K562 (cell line): Measurements from ENCODE around the gene ZDHHC6. TPM values are rescaled to one million over a fixed set of nuclear protein-coding genes. Genes with fewer than 3 reads are reported as not detected.
A peak's percentile ranks its signal among the peaks of the same experiment; 100 is the strongest.

Experiments used
- ATAC-seq: fragments of 200-7000 bp; cut with Tn5 transposase; 3 replicates; pipeline ENCODE4 v1.9.1; 2020; ENCODE audit warnings: moderate library complexity
- BruUV-seq: library from RNA; stranded (reverse); fragments of 400-500 nt; replicated peaks from 2 replicates; lab custom pipeline; 2021; lab: Mats Ljungman, UMichigan
- CTCF ChIA-PET: fragments of 300-600 bp; formaldehyde crosslinking; extraction: SDS; loops from one replicate; lab custom pipeline; 2021; ENCODE audit warnings: low intra/inter-chr PET ratio; lab: Yijun Ruan, JAX
- POLR2A ChIA-PET: fragments of 300-600, 350-650 bp; sonication (Branson Sonifier 250); formaldehyde crosslinking; extraction: SDS; loops from one replicate; lab custom pipeline; 2021; ENCODE audit warnings: antibody characterized with exemption, inconsistent platforms; lab: Yijun Ruan, JAX
- DNase-seq, 4 experiments: peaks; one replicate each; pipeline versions ENCODE4 v3.0.0 to v3.0.0-alpha.2; 2011 to 2018; ENCODE audit warnings: low spot score in 3 of 4, mixed read lengths in 3 of 4; ENCODE audit errors: extremely low read depth in 1 of 4
- FAIRE-seq: peaks from 2 replicates; lab custom pipeline; 2011; peaks lifted over from hg19 to GRCh38; lab: Jason Lieb, UNC
- H2AFZ ChIP-seq: 2 replicates; pipeline ENCODE4 v1.6.0; 2011; ENCODE audit warnings: low read depth, low read length, control low read depth, inconsistent platforms
- H3K27ac ChIP-seq: fragments of 200-600 bp; 3 replicates; pipeline ENCODE4 v1.8.0; 2011; ENCODE audit warnings: low read depth, mild to moderate bottlenecking, control low read depth, inconsistent platforms, low read length, moderate library complexity, mixed read lengths; ENCODE audit errors: extremely low read depth
- H3K27me3 ChIP-seq, 2 experiments: fragments of 300-600 bp in 1 of 2; 2 replicates in 1 of 2; 3 replicates in 1 of 2; pipeline versions ENCODE4 v1.6.0 to v1.8.0; 2011; ENCODE audit warnings: inconsistent platforms in 2 of 2, low read length in 2 of 2, mild to moderate bottlenecking in 1 of 2, mixed read lengths in 1 of 2, moderate library complexity in 1 of 2; ENCODE audit not compliant: control insufficient read depth in 2 of 2, insufficient read depth in 2 of 2
- H3K36me3 ChIP-seq: fragments of 300-600 bp; 3 replicates; pipeline ENCODE4 v1.8.0; 2011; ENCODE audit warnings: mild to moderate bottlenecking, low read length, inconsistent platforms; ENCODE audit not compliant: control insufficient read depth, insufficient read depth
- H3K4me1 ChIP-seq, 2 experiments: fragments of 200-600 bp in 1 of 2; replicated peaks in 1 of 2; 2 replicates in 1 of 2; 3 replicates in 1 of 2; pipeline versions ENCODE4 v1.5.1 to v1.8.0; 2011; ENCODE audit warnings: inconsistent platforms in 2 of 2, low read length in 2 of 2, mild to moderate bottlenecking in 1 of 2, mixed read lengths in 1 of 2, moderate library complexity in 1 of 2; ENCODE audit not compliant: control insufficient read depth in 2 of 2, insufficient read depth in 2 of 2
- H3K4me2 ChIP-seq: 2 replicates; pipeline ENCODE4 v1.6.1; 2011; ENCODE audit warnings: low read length, control low read depth, inconsistent platforms, mixed read lengths; ENCODE audit not compliant: insufficient read depth
- H3K4me3 ChIP-seq: fragments of 200-600 bp; sonication (generic), shearing (Covaris generic); 2 replicates; pipeline ENCODE4 v1.5.1; 2016; ENCODE audit warnings: control low read depth, inconsistent platforms
- H3K79me2 ChIP-seq: fragments of 200-600 bp; 3 replicates; pipeline ENCODE4 v1.8.0; 2011; ENCODE audit warnings: low read length, inconsistent platforms; ENCODE audit not compliant: control insufficient read depth, insufficient read depth
- H3K9ac ChIP-seq, 2 experiments: 2 replicates each; pipeline versions ENCODE4 v1.6.0 to v1.6.1; 2011; ENCODE audit warnings: low read depth in 2 of 2, low read length in 2 of 2, control low read depth in 1 of 2, inconsistent platforms in 1 of 2, mild to moderate bottlenecking in 1 of 2, mixed read lengths in 1 of 2; ENCODE audit not compliant: insufficient read depth in 1 of 2
- H3K9me1 ChIP-seq: one replicate; pipeline ENCODE4 v1.6.0; 2011; ENCODE audit warnings: inconsistent platforms, mild to moderate bottlenecking, low read length, moderate library complexity; ENCODE audit not compliant: control insufficient read depth, insufficient read depth
- H3K9me3 ChIP-seq: replicated peaks from 2 replicates; pipeline ENCODE4 v1.5.1; 2011; ENCODE audit warnings: low read depth, low read length, inconsistent platforms; ENCODE audit not compliant: control insufficient read depth, insufficient read depth
- H4K20me1 ChIP-seq: replicated peaks from 2 replicates; pipeline ENCODE4 v1.6.1; 2011; ENCODE audit warnings: low read length, inconsistent platforms, mixed read lengths; ENCODE audit not compliant: control insufficient read depth, insufficient read depth
- ATF3 ChIP-seq, 2 experiments: fragments of 450-650 bp in 1 of 2; sonication (generic) in 1 of 2; formaldehyde crosslinking in 1 of 2; IDR thresholded peaks in 1 of 2; conservative IDR thresholded peaks in 1 of 2; 2 replicates each; pipeline versions ENCODE4 v1.6.1 to v1.8.1; 2016 to 2023; ENCODE audit warnings: mild to moderate bottlenecking in 2 of 2, moderate library complexity in 2 of 2, inconsistent platforms in 1 of 2, missing genetic modification reagents in 1 of 2
- DPF2 ChIP-seq: fragments of 450-650 bp; IDR thresholded peaks from 2 replicates; pipeline ENCODE4 v1.6.1; 2016
- FOXP1 ChIP-seq: sonication (generic); formaldehyde crosslinking; IDR thresholded peaks from 2 replicates; pipeline ENCODE4 v1.8.0; 2022; ENCODE audit warnings: mild to moderate bottlenecking, missing genetic modification reagents
- HDAC1 ChIP-seq, 2 experiments: fragments of 450-650 bp; IDR thresholded peaks; 2 replicates each; pipeline ENCODE4 v1.6.1; 2016 to 2017; ENCODE audit warnings: inconsistent platforms in 1 of 2, mild to moderate bottlenecking in 1 of 2, moderate library complexity in 1 of 2
- ID3 ChIP-seq, 2 experiments: fragments of 250-450 bp in 1 of 2; fragments of 450-650 bp in 1 of 2; sonication (Bioruptor Pico) in 1 of 2; IDR thresholded peaks; 2 replicates each; pipeline versions ENCODE4 v1.6.1 to v1.8.0; 2016 to 2021; ENCODE audit warnings: mild to moderate bottlenecking in 2 of 2, moderate library complexity in 2 of 2, missing compliant biosample characterization in 1 of 2, missing genetic modification characterization in 1 of 2
- JUND ChIP-seq, 2 experiments: IDR thresholded peaks; 2 replicates in 1 of 2; 3 replicates in 1 of 2; pipeline ENCODE4 v1.6.1; 2011; ENCODE audit warnings: borderline replicate concordance in 2 of 2, low read depth in 2 of 2, low read length in 2 of 2, improper control_type of control experiment in 1 of 2, missing biosample characterization in 1 of 2, missing genetic modification characterization in 1 of 2, missing genetic modification reagents in 1 of 2
- KDM5B ChIP-seq: fragments of 200-600 bp; sonication (generic); IDR thresholded peaks from 2 replicates; pipeline ENCODE4 v1.6.1; 2012; ENCODE audit warnings: low read depth, mild to moderate bottlenecking, moderate library complexity, low read length, control low read depth, inconsistent platforms; ENCODE audit not compliant: insufficient replicate concordance
- MAZ ChIP-seq, 2 experiments: fragments of 450-650 bp in 1 of 2; sonication (generic) in 1 of 2; formaldehyde crosslinking; IDR thresholded peaks in 1 of 2; conservative IDR thresholded peaks in 1 of 2; 2 replicates each; pipeline versions ENCODE4 v1.4.0 to v1.5.0; 2020; ENCODE audit warnings: mild to moderate bottlenecking in 1 of 2, missing genetic modification reagents in 1 of 2
- NFIX ChIP-seq: fragments of 250-450 bp; sonication (Bioruptor Pico); IDR thresholded peaks from 2 replicates; pipeline ENCODE4 v1.4.0; 2020; ENCODE audit warnings: low read depth, mild to moderate bottlenecking, moderate library complexity
- POLR2A ChIP-seq: fragments of 450-650 bp; conservative IDR thresholded peaks from 2 replicates; pipeline ENCODE4 v1.6.1; 2016
- POLR2B ChIP-seq: fragments of 450-650 bp; IDR thresholded peaks from 2 replicates; pipeline ENCODE4 v1.6.1; 2018; ENCODE audit warnings: low read depth; ENCODE audit not compliant: partially characterized antibody
- ZNF274 ChIP-seq: IDR thresholded peaks from 2 replicates; pipeline ENCODE4 v1.6.1; 2011; ENCODE audit warnings: low read depth, mild to moderate bottlenecking, low read length, moderate library complexity, borderline replicate concordance
- WGBS: fragments of 100-300 bp; shearing (Covaris generic); methylation state at CpG from one replicate; pipeline ENCODE4 v1.1.6; 2016; ENCODE audit warnings: low coverage, mixed read lengths; ENCODE audit not compliant: insufficient coverage; ENCODE audit errors: missing lambda C conversion rate; 5-methylcytosine and 5-hydroxymethylcytosine counted together
- in situ Hi-C: fragments of 300-500 bp; cut with MboI; formaldehyde crosslinking; loops from 4 replicates; pipeline ENCODE4 v1.15.0; 2018; ENCODE audit warnings: inconsistent platforms, mixed read lengths
- intact Hi-C: fragments of 100-400 bp; cut with micrococcal nuclease; formaldehyde crosslinking; loops from 2 replicates; pipeline ENCODE4 v1.14.2; 2022
- polyA plus RNA-seq, 8 experiments: library from polyadenylated mRNA; depleted of rRNA in 4 of 8; stranded (reverse) in 5 of 8; unstranded in 3 of 8; fragments of >200 nt; fragmentation: Nextera tagmentation in 2 of 8; fragmentation: Illumina TruSeq in 1 of 8; extraction: Ambion mirVana in 2 of 8; extraction: Trizol in 1 of 8; gene quantifications; 2 replicates each; pipeline versions ENCODE4 v1.2.1 to v1.2.3, GENCODE V29; 2011 to 2014; ENCODE audit warnings: inconsistent platforms in 1 of 8, missing spikeins in 1 of 8
- total RNA-seq, 7 experiments: library from RNA; depleted of rRNA in 6 of 7; stranded (reverse); fragments of >200 nt in 6 of 7; fragmentation: Illumina TruSeq in 2 of 7; extraction: Trizol in 2 of 7; gene quantifications; 2 replicates each; pipeline versions ENCODE4 v1.2.1 to v1.2.3, GENCODE V29; 2011 to 2021; ENCODE audit warnings: low replicate concordance in 1 of 7
- TF ChIP-seq, protein P1 (sequence below): fragments of 450-650 bp; IDR thresholded peaks from 2 replicates; pipeline ENCODE4 v1.6.1; 2018; ENCODE audit not compliant: partially characterized antibody

ZDHHC6 gene
- total and polyA plus RNA-seq, 9 of the 15 experiments (the other 6 are each of a cell fraction or from before 2014, with no cell fraction given) = 13.6 to 30.5 (median 21.5) TPM

- intact Hi-C loops (no loop called here), in situ Hi-C loops (loop anchor here (10.0 kb wide), 2 partner anchors 121 to 271 kb away; no protein-coding TSS in a partner anchor)
- Histone ChIP-seq H3K4me3 (peak overlapping the region; percentile 73), H2AFZ (peak overlapping the region; percentile 98), H3K36me3 (peaks cover 53% of the 10 kb centered on the region), H3K4me2 (peak overlapping the region; percentile 96), H3K27ac (peak overlapping the region; percentile 97), H3K9me3 (no peaks in the 10 kb centered on the region), H3K9me1 (no peaks in the 10 kb centered on the region), H3K4me1 (peaks cover 0 to 5% of the 10 kb centered on the region in 2 experiments; a peak in 2 of 5 replicates), H3K9ac (peak overlapping the region; percentile 94 to 100), H3K79me2 (peaks cover 41% of the 10 kb centered on the region), H3K27me3 (no peaks in the 10 kb centered on the region), H4K20me1 (no peaks in the 10 kb centered on the region)
- ChIA-PET POLR2A (interaction anchor here (0.6 to 1.5 kb wide), 5 partner anchors 14 to 231 kb away, joined by 3 read pairs; no protein-coding TSS in a partner anchor), CTCF (interaction anchor here (0.6 kb wide), 1 partner anchor 718 kb away, joined by 3 read pairs; no protein-coding TSS in a partner anchor)
- 2% methylated on average over 17 of the region's 20 CpGs for WGBS
- DNase-seq (peak in 2 of 4 experiments; percentile 12 to 17), ATAC-seq (peak; percentile 40), FAIRE-seq (peak; percentile 26)
- no TSS peak for BruUV-seq
- TF ChIP-seq DPF2 (0 out of 2 replicates have a peak, but pooled peaks have one; percentile 23), MAZ (CRISPR knock-in tag; conservative IDR thresholded peaks at IDR 0.05 in 1 of 2, IDR thresholded peaks at IDR 0.05 in 1 of 2) (0 out of 4 replicates have a peak, but pooled peaks have one; percentile 24 to 52), KDM5B (peak; percentile 92), ZNF274 (no peak), NFIX (CRISPR knock-in tag) (no peak), HDAC1 (IDR thresholded peaks at IDR 0.05) (peak in 1 of 2 experiments; percentile 49; a peak in 1 of 4 replicates), ID3 (CRISPR knock-in tag; IDR thresholded peaks at IDR 0.05) (no peak), ID3 (tag; IDR thresholded peaks at IDR 0.05) (0 out of 2 replicates have a peak, but pooled peaks have one; percentile 6), POLR2B (peak; percentile 70), ATF3 (IDR thresholded peaks at IDR 0.05) (0 out of 2 replicates have a peak, but pooled peaks have one; percentile 33), ATF3 (CRISPR knock-in tag; conservative IDR thresholded peaks at IDR 0.05) (no peak), POLR2A (0 out of 2 replicates have a peak, but pooled peaks have one; percentile 84), JUND (IDR thresholded peaks at IDR 0.05; ENCODE audit: borderline replicate concordance, low read depth, low read length) (0 out of 2 replicates have a peak, but pooled peaks have one; percentile 18), JUND (tag; IDR thresholded peaks at IDR 0.05; ENCODE audit: borderline replicate concordance, low read depth, low read length) (no peak), FOXP1 (0 out of 2 replicates have a peak, but pooled peaks have one; percentile 51)
- TF ChIP-seq, protein P1, sequence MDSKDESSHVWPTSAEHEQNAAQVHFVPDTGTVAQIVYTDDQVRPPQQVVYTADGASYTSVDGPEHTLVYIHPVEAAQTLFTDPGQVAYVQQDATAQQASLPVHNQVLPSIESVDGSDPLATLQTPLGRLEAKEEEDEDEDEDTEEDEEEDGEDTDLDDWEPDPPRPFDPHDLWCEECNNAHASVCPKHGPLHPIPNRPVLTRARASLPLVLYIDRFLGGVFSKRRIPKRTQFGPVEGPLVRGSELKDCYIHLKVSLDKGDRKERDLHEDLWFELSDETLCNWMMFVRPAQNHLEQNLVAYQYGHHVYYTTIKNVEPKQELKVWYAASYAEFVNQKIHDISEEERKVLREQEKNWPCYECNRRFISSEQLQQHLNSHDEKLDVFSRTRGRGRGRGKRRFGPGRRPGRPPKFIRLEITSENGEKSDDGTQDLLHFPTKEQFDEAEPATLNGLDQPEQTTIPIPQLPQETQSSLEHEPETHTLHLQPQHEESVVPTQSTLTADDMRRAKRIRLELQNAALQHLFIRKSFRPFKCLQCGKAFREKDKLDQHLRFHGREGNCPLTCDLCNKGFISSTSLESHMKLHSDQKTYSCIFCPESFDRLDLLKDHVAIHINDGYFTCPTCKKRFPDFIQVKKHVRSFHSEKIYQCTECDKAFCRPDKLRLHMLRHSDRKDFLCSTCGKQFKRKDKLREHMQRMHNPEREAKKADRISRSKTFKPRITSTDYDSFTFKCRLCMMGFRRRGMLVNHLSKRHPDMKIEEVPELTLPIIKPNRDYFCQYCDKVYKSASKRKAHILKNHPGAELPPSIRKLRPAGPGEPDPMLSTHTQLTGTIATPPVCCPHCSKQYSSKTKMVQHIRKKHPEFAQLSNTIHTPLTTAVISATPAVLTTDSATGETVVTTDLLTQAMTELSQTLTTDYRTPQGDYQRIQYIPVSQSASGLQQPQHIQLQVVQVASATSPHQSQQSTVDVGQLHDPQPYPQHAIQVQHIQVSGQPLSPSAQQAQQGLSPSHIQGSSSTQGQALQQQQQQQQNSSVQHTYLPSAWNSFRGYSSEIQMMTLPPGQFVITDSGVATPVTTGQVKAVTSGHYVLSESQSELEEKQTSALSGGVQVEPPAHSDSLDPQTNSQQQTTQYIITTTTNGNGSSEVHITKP = peak; percentile 51
These were observed 459 bp downstream of the ZDHHC6 start for GRCh38 chr10:112446055-112446854.
